Panc1 (cell line): ENCODE data around the gene GUCY2C. TPM values are rescaled to one million over a fixed set of nuclear protein-coding genes. Genes with fewer than 3 reads are reported as not detected.

Source experiments
- ATAC-seq: fragments of 200-7000 bp; cut with Tn5 transposase; 2 replicates; pipeline ENCODE4 v1.9.1; 2020; ENCODE audit warnings: mild to moderate bottlenecking, moderate library complexity
- BruUV-seq: library from RNA; stranded (reverse); fragments of 400-500 nt; replicated peaks from 2 replicates; lab custom pipeline; 2021; lab: Mats Ljungman, UMichigan
- CTCF ChIA-PET: fragments of 300-600 bp; sonication (Branson Sonifier 250); formaldehyde crosslinking; loops from one replicate; lab custom pipeline; 2022; ENCODE audit warnings: antibody characterized with exemption; lab: Charles Lee
- POLR2A ChIA-PET: fragments of 300-600 bp; sonication (Branson Sonifier 250); formaldehyde crosslinking; loops from one replicate; lab custom pipeline; 2022; ENCODE audit warnings: antibody characterized with exemption; lab: Charles Lee
- DNase-seq: peaks from one replicate; pipeline ENCODE4 v3.0.0-alpha.2; 2010; ENCODE audit warnings: low read depth, low spot score
- H3K27ac ChIP-seq: 2 replicates; pipeline ENCODE4 v1.5.1; 2011; ENCODE audit warnings: mild to moderate bottlenecking, low read length, inconsistent platforms
- H3K27me3 ChIP-seq: fragments of 200-500 bp; sonication (Bioruptor generic); 2 replicates; pipeline ENCODE4 v1.6.0; 2014; ENCODE audit warnings: low read length, inconsistent platforms; ENCODE audit not compliant: control insufficient read depth, insufficient read depth
- H3K36me3 ChIP-seq: fragments of 200-500 bp; sonication (Bioruptor generic); 2 replicates; pipeline ENCODE4 v1.5.1; 2014; ENCODE audit warnings: inconsistent platforms, mild to moderate bottlenecking, low read length, moderate library complexity; ENCODE audit not compliant: control insufficient read depth, insufficient read depth
- H3K4me1 ChIP-seq: 2 replicates; pipeline ENCODE4 v1.5.1; 2011; ENCODE audit warnings: inconsistent platforms, mild to moderate bottlenecking, low read length, moderate library complexity; ENCODE audit not compliant: control insufficient read depth, insufficient read depth
- H3K4me3 ChIP-seq, 2 experiments: 2 replicates each; pipeline ENCODE4 v1.5.1; 2011 to 2012; ENCODE audit warnings: low read depth in 2 of 2, low read length in 2 of 2, mild to moderate bottlenecking in 2 of 2, inconsistent platforms in 1 of 2, moderate library complexity in 1 of 2
- H3K9me3 ChIP-seq: fragments of 200-500 bp; sonication (Bioruptor generic); 2 replicates; pipeline ENCODE4 v1.5.1; 2014; ENCODE audit warnings: low read depth, mild to moderate bottlenecking, inconsistent platforms, low read length, moderate library complexity; ENCODE audit not compliant: control insufficient read depth, insufficient read depth
- POLR2AphosphoS5 ChIP-seq: IDR thresholded peaks from 2 replicates; pipeline ENCODE4 v1.6.1; 2012; ENCODE audit warnings: mild to moderate bottlenecking, low read depth, low read length, moderate library complexity
- SIN3A ChIP-seq: IDR thresholded peaks from 2 replicates; pipeline ENCODE4 v1.6.1; 2012; ENCODE audit warnings: low read depth, mild to moderate bottlenecking, low read length, moderate library complexity, borderline replicate concordance; ENCODE audit not compliant: insufficient read depth
- TCF7L2 ChIP-seq: IDR thresholded peaks from 2 replicates; pipeline ENCODE4 v1.6.1; 2011; ENCODE audit warnings: mild to moderate bottlenecking, low read depth, low read length, inconsistent platforms
- in situ Hi-C: cut with HindIII; loops from 2 replicates; pipeline ENCODE4 v1.10.0; 2016; ENCODE audit warnings: low sequenced_read_pairs, low pct_unique_long_range_greater_than_20kb
- intact Hi-C: fragments of 100-400 bp; cut with micrococcal nuclease; formaldehyde crosslinking; loops from one replicate; pipeline ENCODE4 v1.10.0; 2022; ENCODE audit not compliant: unreplicated experiment
- total RNA-seq: library from RNA; stranded (reverse); gene quantifications from one replicate; pipeline ENCODE4 v1.2.1, GENCODE V29; 2021; ENCODE audit not compliant: unreplicated experiment
- TF ChIP-seq, protein P1 (sequence below): fragments of 450-650 bp; IDR thresholded peaks from 2 replicates; pipeline ENCODE4 v1.5.1; 2017; ENCODE audit warnings: mild to moderate bottlenecking
- TF ChIP-seq, protein P2 (sequence below), 2 experiments: IDR thresholded peaks; 2 replicates each; pipeline ENCODE4 v1.6.1; 2011 to 2012; ENCODE audit warnings: low read depth in 2 of 2, control low read depth in 1 of 2, low read length in 1 of 2, mild to moderate bottlenecking in 1 of 2, moderate library complexity in 1 of 2; ENCODE audit not compliant: insufficient read depth in 1 of 2

Gene GUCY2C
- total RNA-seq, 1 experiment from 2014 or later = 0.13 TPM

DNA sequence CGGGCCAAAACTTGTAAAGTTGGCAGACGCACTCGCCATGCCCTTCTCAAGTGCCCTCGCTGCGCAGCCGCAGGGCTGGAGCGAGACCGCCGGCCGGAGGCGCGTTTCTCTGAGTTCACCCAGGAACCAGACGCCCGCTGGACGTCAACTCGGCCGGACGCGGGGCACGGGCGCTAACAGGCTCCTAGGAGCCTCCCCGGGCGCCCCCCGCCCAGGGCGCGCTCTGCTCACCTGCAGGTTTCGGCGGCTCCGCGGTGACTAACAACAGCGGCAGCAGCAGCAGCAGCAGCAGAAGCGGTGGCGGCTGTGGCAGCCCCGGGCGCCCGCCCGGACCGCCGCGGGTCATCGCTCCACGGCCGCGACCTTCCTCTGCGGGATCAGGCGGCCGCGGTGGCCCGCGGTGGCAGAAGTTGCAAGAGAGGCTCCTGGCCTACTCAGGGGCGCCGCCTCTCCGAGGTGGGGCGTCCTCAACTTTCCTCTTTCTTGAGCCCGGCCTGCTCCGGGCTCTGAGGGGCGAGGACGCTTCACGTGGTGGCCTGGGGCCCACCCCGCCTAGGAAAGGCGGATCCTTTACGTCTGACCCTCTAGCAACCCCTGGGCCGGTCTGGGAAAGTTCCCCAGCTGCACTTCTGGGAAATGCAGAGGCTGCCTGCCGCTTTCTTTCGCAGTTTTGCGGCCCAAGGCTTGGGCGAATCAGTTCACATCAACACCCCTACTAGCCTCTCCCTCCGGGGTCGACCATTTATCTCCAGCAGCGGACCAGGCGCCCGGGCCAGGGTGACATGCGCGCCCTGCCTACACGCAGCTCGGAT, 128.8 kb downstream of the GUCY2C start, which contains the start of gene PLBD1:
Gene PLBD1 (minus strand): TSS at position 533 of the 812 bp plus-strand sequence. CDS start 187 bp downstream, at position 346.
- BruUV-seq = no TSS peak
- POLR2A ChIA-PET = no interaction called here
- peak; percentile 10 for DNase-seq
- intact Hi-C loops (no loop called here), in situ Hi-C loops (no loop called here)
- ATAC-seq = peak; percentile 90
- Histone ChIP-seq H3K4me1 (no peaks in the 10 kb centered on the region; the same call in 1 of the 2 replicates), H3K4me3 (peak within 1 kb of the TSS; percentile 63 to 89), H3K27ac (peak within 1 kb of the TSS; percentile 93), H3K27me3 (no peaks in the 10 kb centered on the region), H3K9me3 (no peaks in the 10 kb centered on the region), H3K36me3 (no peaks in the 10 kb centered on the region)
- CTCF ChIA-PET = no interaction called here
- TF ChIP-seq SIN3A (no peak), POLR2AphosphoS5 (no peak), TCF7L2 (no peak)
- TF ChIP-seq, protein P1, sequence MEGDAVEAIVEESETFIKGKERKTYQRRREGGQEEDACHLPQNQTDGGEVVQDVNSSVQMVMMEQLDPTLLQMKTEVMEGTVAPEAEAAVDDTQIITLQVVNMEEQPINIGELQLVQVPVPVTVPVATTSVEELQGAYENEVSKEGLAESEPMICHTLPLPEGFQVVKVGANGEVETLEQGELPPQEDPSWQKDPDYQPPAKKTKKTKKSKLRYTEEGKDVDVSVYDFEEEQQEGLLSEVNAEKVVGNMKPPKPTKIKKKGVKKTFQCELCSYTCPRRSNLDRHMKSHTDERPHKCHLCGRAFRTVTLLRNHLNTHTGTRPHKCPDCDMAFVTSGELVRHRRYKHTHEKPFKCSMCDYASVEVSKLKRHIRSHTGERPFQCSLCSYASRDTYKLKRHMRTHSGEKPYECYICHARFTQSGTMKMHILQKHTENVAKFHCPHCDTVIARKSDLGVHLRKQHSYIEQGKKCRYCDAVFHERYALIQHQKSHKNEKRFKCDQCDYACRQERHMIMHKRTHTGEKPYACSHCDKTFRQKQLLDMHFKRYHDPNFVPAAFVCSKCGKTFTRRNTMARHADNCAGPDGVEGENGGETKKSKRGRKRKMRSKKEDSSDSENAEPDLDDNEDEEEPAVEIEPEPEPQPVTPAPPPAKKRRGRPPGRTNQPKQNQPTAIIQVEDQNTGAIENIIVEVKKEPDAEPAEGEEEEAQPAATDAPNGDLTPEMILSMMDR = no peak
- TF ChIP-seq, protein P2, sequence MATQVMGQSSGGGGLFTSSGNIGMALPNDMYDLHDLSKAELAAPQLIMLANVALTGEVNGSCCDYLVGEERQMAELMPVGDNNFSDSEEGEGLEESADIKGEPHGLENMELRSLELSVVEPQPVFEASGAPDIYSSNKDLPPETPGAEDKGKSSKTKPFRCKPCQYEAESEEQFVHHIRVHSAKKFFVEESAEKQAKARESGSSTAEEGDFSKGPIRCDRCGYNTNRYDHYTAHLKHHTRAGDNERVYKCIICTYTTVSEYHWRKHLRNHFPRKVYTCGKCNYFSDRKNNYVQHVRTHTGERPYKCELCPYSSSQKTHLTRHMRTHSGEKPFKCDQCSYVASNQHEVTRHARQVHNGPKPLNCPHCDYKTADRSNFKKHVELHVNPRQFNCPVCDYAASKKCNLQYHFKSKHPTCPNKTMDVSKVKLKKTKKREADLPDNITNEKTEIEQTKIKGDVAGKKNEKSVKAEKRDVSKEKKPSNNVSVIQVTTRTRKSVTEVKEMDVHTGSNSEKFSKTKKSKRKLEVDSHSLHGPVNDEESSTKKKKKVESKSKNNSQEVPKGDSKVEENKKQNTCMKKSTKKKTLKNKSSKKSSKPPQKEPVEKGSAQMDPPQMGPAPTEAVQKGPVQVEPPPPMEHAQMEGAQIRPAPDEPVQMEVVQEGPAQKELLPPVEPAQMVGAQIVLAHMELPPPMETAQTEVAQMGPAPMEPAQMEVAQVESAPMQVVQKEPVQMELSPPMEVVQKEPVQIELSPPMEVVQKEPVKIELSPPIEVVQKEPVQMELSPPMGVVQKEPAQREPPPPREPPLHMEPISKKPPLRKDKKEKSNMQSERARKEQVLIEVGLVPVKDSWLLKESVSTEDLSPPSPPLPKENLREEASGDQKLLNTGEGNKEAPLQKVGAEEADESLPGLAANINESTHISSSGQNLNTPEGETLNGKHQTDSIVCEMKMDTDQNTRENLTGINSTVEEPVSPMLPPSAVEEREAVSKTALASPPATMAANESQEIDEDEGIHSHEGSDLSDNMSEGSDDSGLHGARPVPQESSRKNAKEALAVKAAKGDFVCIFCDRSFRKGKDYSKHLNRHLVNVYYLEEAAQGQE (IDR thresholded peaks at IDR 0.05; ENCODE audit: insufficient read depth in 1 of 2, low read depth in 2 of 2, low read length in 1 of 2) = no peak

DNA sequence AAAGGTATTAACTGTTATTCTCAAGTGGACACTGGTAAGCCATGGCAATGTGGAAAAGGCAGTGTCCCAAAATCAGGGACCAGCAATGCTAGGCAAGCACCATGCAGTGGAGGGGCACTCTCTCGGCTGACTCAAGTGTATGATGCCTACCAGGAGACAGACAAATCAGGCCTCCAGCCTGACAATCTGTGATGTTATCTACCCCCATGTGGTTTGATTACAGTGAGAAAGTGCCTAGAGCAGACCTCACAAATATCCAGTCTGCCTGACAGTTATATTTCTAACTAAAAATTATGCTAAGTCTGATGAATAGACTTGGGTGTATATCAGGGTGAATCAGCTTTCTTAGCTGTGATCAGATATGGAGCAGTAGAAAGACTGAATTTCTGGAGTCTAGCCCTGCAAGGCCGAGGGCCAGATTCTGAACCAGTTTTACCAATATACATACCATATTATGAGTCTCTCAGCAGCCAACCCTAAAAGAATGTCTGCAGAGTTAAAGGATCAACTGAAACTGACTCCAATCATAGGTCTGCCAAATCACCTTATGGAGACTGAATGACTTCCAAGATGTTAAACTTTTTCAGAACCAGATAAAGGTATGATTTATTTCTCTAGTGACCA, 132.0 kb downstream of the GUCY2C start:
- Histone ChIP-seq H3K27me3 (no peaks in the 10 kb centered on the region), H3K9me3 (no peaks in the 10 kb centered on the region), H3K4me1 (no peaks in the 10 kb centered on the region; the same call in 1 of the 2 replicates), H3K4me3 (no peak overlapping the region), H3K27ac (no peak overlapping the region), H3K36me3 (no peaks in the 10 kb centered on the region)
- in situ Hi-C loops = no loop called here
- no peak for ATAC-seq
- no TSS peak for BruUV-seq
- CTCF ChIA-PET = no interaction called here
- intact Hi-C loops = no loop called here
- no peak for TF ChIP-seq SIN3A
- no peak for TF ChIP-seq TCF7L2
- TF ChIP-seq, protein P2 (IDR thresholded peaks at IDR 0.05; ENCODE audit: insufficient read depth in 1 of 2, low read depth in 2 of 2, low read length in 1 of 2) = no peak
- TF ChIP-seq POLR2AphosphoS5 = no peak
- TF ChIP-seq, protein P1 = no peak
- POLR2A ChIA-PET = no interaction called here
- DNase-seq = no peak
